Mucosa of descending colon (tissue), 3 donors: Measurements from ENCODE around the gene THAP5. TPM values are rescaled to one million over a fixed set of nuclear protein-coding genes. Genes with fewer than 3 reads are reported as not detected.

ENCODE experiments used
- ATAC-seq: fragments of 200-7000 bp; cut with Tn5 transposase; one replicate; pipeline ENCODE4 v1.9.1; 2020; ENCODE audit warnings: mild to moderate bottlenecking, moderate library complexity
- DNase-seq, 3 donors: peaks; one replicate each; pipeline ENCODE4 v3.0.0-alpha.2; 2020
- H3K36me3 ChIP-seq: fragments of 200-600 bp; one replicate; pipeline ENCODE4 v1.8.0; 2021; ENCODE audit warnings: low read depth, mild to moderate bottlenecking
- H3K4me1 ChIP-seq: fragments of 200-600 bp; one replicate; pipeline ENCODE4 v1.8.0; 2021; ENCODE audit warnings: low read depth, mild to moderate bottlenecking
- H3K4me3 ChIP-seq: fragments of 200-600 bp; one replicate; pipeline ENCODE4 v1.8.0; 2021; ENCODE audit warnings: mild to moderate bottlenecking
- H3K9me3 ChIP-seq: fragments of 200-600 bp; one replicate; pipeline ENCODE4 v1.8.0; 2021; ENCODE audit warnings: mild to moderate bottlenecking
- CTCF ChIP-seq: fragments of 200-600 bp; IDR thresholded peaks from one replicate; pipeline ENCODE4 v1.8.0; 2022; ENCODE audit warnings: antibody characterized with exemption, mild to moderate bottlenecking
- intact Hi-C, 2 donors: fragments of 100-400 bp; cut with DNase I in 1 of 2; cut with micrococcal nuclease in 1 of 2; formaldehyde crosslinking; loops; one replicate each; pipeline versions ENCODE4 v1.11.0 to v1.11.1; 2022; cut with DNase I, micrococcal nuclease
- total RNA-seq, 3 donors: library from RNA; stranded (reverse); fragmentation: NEBNext Ultra II Directional in 2 of 3; extraction: Animal tissue kit (Norgen Biotek cat#: 25700) in 2 of 3; gene quantifications; one replicate each; pipeline versions ENCODE4 v1.2.1 to v1.2.4, GENCODE V29; 2021 to 2023
- donor health status: DM: no; HTN: no; CAD: no; lungs with moderate emphysema.
- donor health status: DM: no; HTN: no; CAD: no.
- donor health status: DM: no; HTN: yes; CAD: no.

The THAP5 gene
- total RNA-seq, 3 donors from 2014 or later: 19.6 to 26.2 (median 20.2) TPM

GRCh38 chr7:108611268-108611667 is 41.8 kb upstream of the THAP5 start:
- Histone ChIP-seq H3K4me1 (no peaks in the 10 kb centered on the region), H3K36me3 (no peaks in the 10 kb centered on the region), H3K9me3 (no peaks in the 10 kb centered on the region), H3K4me3 (no peak overlapping the region)
- DNase-seq: no peak
- intact Hi-C loops: no loop called here
- no peak for TF ChIP-seq CTCF
- ATAC-seq: no peak

- no peak for TF ChIP-seq CTCF
- H3K4me1 ChIP-seq: no peaks in the 10 kb centered on the region
- H3K4me3 ChIP-seq: no peak overlapping the region
- ATAC-seq (no peak), DNase-seq (no peak)
- no peaks in the 10 kb centered on the region for H3K36me3 ChIP-seq
- H3K9me3 ChIP-seq: no peaks in the 10 kb centered on the region
- intact Hi-C loops: no loop called here
Observed at GRCh38 chr7:108609643-108610042, 40.1 kb upstream of the THAP5 start.

- no peak for ATAC-seq
- H3K36me3 ChIP-seq: no peaks in the 10 kb centered on the region
- intact Hi-C loops: no loop called here
Observed at GRCh38 chr7:108605559-108606201, 36.2 kb upstream of the THAP5 start.

GRCh38 chr7:108604307-108605077 is 35.0 kb upstream of the THAP5 start:
- no peak for ATAC-seq
- DNase-seq: no peak
- intact Hi-C loops: no loop called here
- Histone ChIP-seq H3K36me3 (no peaks in the 10 kb centered on the region), H3K4me1 (no peaks in the 10 kb centered on the region), H3K4me3 (no peak overlapping the region), H3K9me3 (no peaks in the 10 kb centered on the region)
- TF ChIP-seq CTCF: no peak

More at GRCh38 chr7:108605559-108606201, 36.2 kb upstream of the THAP5 start:
- Histone ChIP-seq H3K4me3 (no peak overlapping the region), H3K9me3 (no peaks in the 10 kb centered on the region), H3K4me1 (no peaks in the 10 kb centered on the region)
- DNase-seq: no peak
- TF ChIP-seq CTCF: no peak

GRCh38 chr7:108603656-108604306 is 34.3 kb upstream of the THAP5 start:
- no peak for TF ChIP-seq CTCF
- Histone ChIP-seq H3K36me3 (no peaks in the 10 kb centered on the region), H3K9me3 (no peaks in the 10 kb centered on the region), H3K4me1 (no peaks in the 10 kb centered on the region), H3K4me3 (no peak overlapping the region)
- ATAC-seq (peak; percentile 72), DNase-seq (no peak)
- intact Hi-C loops: no loop called here
